GM19193 (cell line): ENCODE results near the gene PPP1R8.

Source experiments
- POLR2A ChIP-seq: IDR thresholded peaks from 4 replicates; pipeline ENCODE4 v1.6.1; 2011; ENCODE audit not compliant: insufficient read depth, insufficient read length; ENCODE audit errors: extremely low read depth

PPP1R8 gene

GRCh38 chr1:27862671-27863537 is 32.3 kb downstream of the PPP1R8 start:
- no peak for TF ChIP-seq POLR2A

GRCh38 chr1:27863538-27863915 is 32.9 kb downstream of the PPP1R8 start:
- no peak for TF ChIP-seq POLR2A

- TF ChIP-seq POLR2A = no peak
Observed at GRCh38 chr1:27864264-27864895, 33.8 kb downstream of the PPP1R8 start.

DNA sequence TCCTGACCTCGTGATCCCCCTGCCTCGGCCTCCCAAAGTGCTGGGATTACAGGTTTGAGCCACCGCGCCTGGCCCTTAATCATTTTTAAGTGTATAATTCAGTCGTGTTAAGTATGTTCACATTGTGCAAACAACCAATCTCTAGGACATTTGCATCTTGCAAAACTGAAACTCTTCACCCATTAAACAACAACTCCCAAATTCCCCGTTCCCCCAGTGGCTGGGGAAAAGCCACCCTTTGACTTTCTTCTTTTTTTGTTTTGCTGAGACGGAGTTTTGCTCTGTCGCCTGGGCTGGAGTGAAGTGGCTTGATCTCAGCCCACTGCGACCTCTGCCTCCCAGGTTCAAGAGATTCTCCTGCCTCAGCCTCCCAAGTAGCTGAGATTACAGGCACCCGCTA is 35.2 kb downstream of the PPP1R8 start:
- TF ChIP-seq POLR2A = no peak

DNA sequence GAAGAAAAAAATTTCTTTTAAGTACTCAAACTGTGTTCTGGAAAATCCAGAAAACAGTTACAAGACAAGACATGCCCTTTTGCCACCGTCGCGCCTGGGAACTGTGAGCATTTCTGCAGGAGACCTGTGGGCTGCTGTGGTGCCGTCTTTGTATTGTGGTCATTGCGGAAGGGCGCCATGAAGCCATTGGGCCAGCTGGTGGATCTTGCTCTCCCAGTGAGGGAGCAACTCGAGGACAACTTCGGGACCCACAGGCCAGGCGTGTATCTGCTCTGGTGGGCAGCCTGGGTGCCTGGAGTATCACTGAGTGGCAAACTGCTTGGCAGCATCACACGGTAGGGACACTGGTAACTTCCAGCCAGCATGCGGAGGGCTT is 38.0 kb downstream of the PPP1R8 start:
- no peak for TF ChIP-seq POLR2A

DNA sequence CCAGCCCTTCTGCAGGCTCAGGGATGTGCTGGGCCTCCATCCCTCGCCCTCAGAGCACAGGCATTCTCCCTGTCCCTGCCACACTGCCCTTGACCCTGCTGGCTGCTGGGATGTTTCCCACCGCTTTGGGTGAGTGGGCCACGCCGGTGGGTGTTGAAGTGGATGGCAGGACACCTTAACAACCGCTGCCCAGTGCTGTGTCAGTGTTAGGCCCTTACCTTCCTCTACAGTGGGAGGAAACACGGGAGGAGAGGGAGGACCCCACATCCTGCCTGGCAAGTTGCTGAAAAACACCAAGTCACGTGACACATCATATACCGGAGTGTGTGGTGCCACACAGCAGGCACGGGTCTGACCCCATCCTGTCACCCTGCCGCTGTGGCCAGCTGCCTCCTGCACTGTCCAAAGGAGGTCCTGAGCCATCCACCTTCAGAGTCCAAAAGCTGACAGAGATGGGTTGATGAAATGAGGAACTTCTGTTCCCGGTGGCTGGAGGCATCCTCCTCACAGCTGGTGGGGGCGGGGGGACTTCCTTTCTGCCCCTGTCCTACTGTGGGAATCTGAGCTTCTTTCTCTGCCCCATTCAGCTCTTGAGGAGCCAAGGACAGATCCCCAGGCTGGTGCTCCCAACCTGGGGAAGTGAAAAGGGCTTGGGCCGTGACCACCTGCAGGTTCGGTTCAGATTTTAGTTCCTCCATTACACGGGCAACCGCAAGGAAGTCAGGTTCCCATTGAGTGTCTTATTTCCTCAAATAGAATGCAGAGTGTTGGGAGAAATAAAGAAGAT is 38.5 kb downstream of the PPP1R8 start:
- peak; percentile 67 for TF ChIP-seq POLR2A

- TF ChIP-seq POLR2A = no peak
Observed at GRCh38 chr1:27869719-27870085, 39.1 kb downstream of the PPP1R8 start.

- peak; percentile 76 for TF ChIP-seq POLR2A
Observed at GRCh38 chr1:27872059-27872801, 41.6 kb downstream of the PPP1R8 start, which contains the start of gene THEMIS2. THEMIS2 (plus strand) TSS chr1:27872544; CDS start chr1:27872572, 28 bp downstream.

GRCh38 chr1:27872802-27873551 is 42.4 kb downstream of the PPP1R8 start:
- peak; percentile 11 for TF ChIP-seq POLR2A

DNA sequence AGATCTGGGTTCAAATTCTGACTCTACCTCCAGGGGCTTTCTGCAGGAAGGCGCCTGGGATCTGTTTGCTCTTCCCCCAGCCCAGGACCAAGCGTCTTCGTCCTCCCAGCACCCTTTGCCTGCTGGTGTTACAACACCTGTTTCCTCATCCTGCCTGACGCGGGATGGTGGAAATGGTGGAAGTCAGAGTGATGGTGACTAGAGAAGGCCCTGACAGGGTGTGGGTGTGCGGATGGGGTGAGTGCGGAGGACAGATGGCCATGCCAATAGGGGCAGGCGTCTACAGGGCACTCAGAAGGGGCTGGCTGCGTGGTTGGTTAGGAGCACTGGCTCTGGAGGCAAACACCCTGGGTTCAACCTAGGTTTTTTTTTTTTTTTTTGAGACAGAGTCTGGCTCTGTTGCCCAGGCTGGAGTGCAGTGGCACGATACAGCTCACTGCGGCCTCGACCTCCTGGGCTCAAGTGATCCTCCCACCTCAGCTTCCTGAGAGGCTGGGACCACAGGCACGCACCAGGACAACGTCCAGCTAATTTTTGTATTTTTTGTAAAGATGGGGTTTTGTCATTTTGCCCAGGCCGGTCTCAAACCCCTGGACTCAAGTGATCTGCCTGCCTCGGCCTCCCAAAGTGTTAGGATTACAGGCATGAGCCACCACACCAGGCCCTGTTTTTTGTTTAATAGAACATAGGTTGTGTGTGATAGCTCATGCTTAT is 43.2 kb downstream of the PPP1R8 start:
- TF ChIP-seq POLR2A = peak; percentile 40

DNA sequence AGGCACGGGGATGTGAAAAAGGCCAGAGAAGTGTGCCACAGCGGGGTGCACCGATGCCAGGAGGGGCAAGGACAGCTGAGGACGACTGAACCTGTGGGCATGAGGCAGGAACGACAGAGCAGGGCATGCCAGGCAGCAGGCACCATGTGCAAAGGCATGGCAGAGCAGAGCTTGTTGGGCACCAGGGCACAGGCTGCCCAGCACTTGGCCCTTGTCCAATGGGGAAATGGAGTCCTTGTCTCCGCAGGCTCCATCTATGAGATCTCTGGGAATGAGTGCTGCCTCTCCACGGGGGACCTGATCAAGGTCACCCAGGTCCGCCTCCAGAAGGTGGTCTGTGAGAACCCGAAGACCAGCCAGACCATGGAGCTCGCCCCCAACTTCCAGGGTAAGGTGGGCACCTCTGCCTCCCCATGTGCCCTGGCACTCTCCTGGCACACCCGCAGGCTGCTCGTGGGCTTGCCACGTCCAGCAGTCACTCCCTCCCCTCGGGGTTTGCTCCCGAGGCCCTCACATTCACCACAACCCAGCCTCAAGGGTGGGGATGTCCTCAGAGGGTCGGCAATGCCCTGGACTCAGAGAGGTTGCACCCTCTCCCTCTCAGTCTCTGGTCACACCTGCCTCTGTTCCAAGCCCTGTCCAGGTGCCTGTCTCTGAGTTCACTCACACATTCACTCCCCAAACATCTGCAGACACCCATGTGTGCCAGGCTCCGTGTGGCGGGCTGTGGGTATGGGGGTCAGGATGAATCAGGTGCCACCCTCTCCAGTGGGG is 45.9 kb downstream of the PPP1R8 start:
- TF ChIP-seq POLR2A = no peak

DNA sequence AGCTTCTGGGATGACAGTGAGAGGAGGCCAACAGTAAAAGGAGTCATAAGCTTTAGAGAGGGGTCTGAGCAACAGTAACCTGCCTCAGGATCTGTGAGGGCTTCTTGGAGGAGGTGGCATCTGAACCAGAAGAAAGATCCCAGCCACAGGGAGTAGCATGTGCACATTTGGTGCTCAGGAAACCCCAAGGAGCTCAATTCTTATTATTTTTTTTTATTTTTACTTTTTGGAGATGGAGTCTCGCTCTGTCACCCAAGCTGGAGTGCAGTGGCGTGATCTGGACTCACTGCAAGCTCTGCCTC is 46.5 kb downstream of the PPP1R8 start:
- TF ChIP-seq POLR2A = no peak

- TF ChIP-seq POLR2A = no peak
Observed at GRCh38 chr1:27878039-27878438, 47.5 kb downstream of the PPP1R8 start.
